ENCODE results near the gene ANKS1A.
"Not testable (repeated sequence)": the region's sequence is repeated elsewhere in the genome, so short reads cannot be mapped to it uniquely, and the experiment has no call there.

Gene ANKS1A

GRCh38 chr6:35138191-35138590 lies 249.1 kb downstream of the ANKS1A start:
- not testable (repeated sequence) for DNase-seq

- DNase-seq = no peak
Observed at GRCh38 chr6:35139470-35139869, 250.4 kb downstream of the ANKS1A start.

GRCh38 chr6:35139924-35140638 lies 251.0 kb downstream of the ANKS1A start:
- DNase-seq = peak; percentile 65

- DNase-seq = no peak
Observed at GRCh38 chr6:35140639-35141006, 251.6 kb downstream of the ANKS1A start.

Data from stimulated activated CD8-positive, alpha-beta memory T cell treated with anti-CD3 and anti-CD28 coated beads, Interleukin-4, amount 100 ng/mL, for 48 hours (primary cell).